ENCODE results near the gene CLCN5. TPM values are rescaled to one million over a fixed set of nuclear protein-coding genes. Genes with fewer than 3 reads are reported as not detected.

The CLCN5 gene
- 4.6 TPM for polyA plus RNA-seq (2012; ENCODE audit: insufficient read depth, insufficient read length, low read depth)

- H3K36me3 ChIP-seq = peaks cover 13% of the 10 kb centered on the region
- no peaks in the 10 kb centered on the region; the same call in 1 of the 2 replicates for H3K4me1 ChIP-seq
- no peaks in the 10 kb centered on the region for H3K27me3 ChIP-seq
- H3K4me3 ChIP-seq (ENCODE audit: low read depth, low read length) = peak within 1 kb of the TSS; percentile 83
- TF ChIP-seq CTCF (IDR thresholded peaks at IDR 0.05; ENCODE audit: low read depth, low read length) = no peak
- DNase-seq = peak; percentile 96
- no peaks in the 10 kb centered on the region for H3K9me3 ChIP-seq
Measured at GRCh38 chrX:49922291-49923241, at the start of gene CLCN5. CLCN5 (plus strand) TSS chrX:49922596; CDS start chrX:49925299, 2,703 bp downstream.

- Histone ChIP-seq H3K27me3 (no peaks in the 10 kb centered on the region), H3K9me3 (no peaks in the 10 kb centered on the region), H3K4me1 (no peaks in the 10 kb centered on the region), H3K4me3 (ENCODE audit: low read depth, low read length) (no peak overlapping the region), H3K36me3 (no peaks in the 10 kb centered on the region)
- peak; percentile 50 for TF ChIP-seq CTCF (IDR thresholded peaks at IDR 0.05; ENCODE audit: low read depth, low read length)
- peak; percentile 26 for DNase-seq
Measured at GRCh38 chrX:49876750-49877149, 45.6 kb upstream of the CLCN5 start.

GRCh38 chrX:49877397-49878101 is 44.8 kb upstream of the CLCN5 start:
- H3K4me3 ChIP-seq (ENCODE audit: low read depth, low read length) = no peak overlapping the region
- H3K9me3 ChIP-seq = no peaks in the 10 kb centered on the region
- DNase-seq = no peak
- H3K27me3 ChIP-seq = no peaks in the 10 kb centered on the region
- no peaks in the 10 kb centered on the region for H3K4me1 ChIP-seq
- TF ChIP-seq CTCF (IDR thresholded peaks at IDR 0.05; ENCODE audit: low read depth, low read length) = no peak
- no peaks in the 10 kb centered on the region for H3K36me3 ChIP-seq

- no peaks in the 10 kb centered on the region for H3K4me1 ChIP-seq
- H3K27me3 ChIP-seq = no peaks in the 10 kb centered on the region
- peak overlapping the region; percentile 61 for H3K4me3 ChIP-seq (ENCODE audit: low read depth, low read length)
- DNase-seq = peak; percentile 26
- H3K9me3 ChIP-seq = no peaks in the 10 kb centered on the region
- no peaks in the 10 kb centered on the region for H3K36me3 ChIP-seq
- no peak for TF ChIP-seq CTCF (IDR thresholded peaks at IDR 0.05; ENCODE audit: low read depth, low read length)
Measured at GRCh38 chrX:49878128-49878833, 44.1 kb upstream of the CLCN5 start.

GRCh38 chrX:49878834-49879655 is 43.4 kb upstream of the CLCN5 start, which contains the start of gene USP27X:
USP27X (plus strand) TSS chrX:49879484; CDS start chrX:49880308, 824 bp downstream.
- no peaks in the 10 kb centered on the region for H3K9me3 ChIP-seq
- peak within 1 kb of the TSS; percentile 61 for H3K4me3 ChIP-seq (ENCODE audit: low read depth, low read length)
- no peaks in the 10 kb centered on the region for H3K36me3 ChIP-seq
- no peaks in the 10 kb centered on the region for H3K27me3 ChIP-seq
- peak; percentile 59 for TF ChIP-seq CTCF (IDR thresholded peaks at IDR 0.05; ENCODE audit: low read depth, low read length)
- no peaks in the 10 kb centered on the region for H3K4me1 ChIP-seq
- DNase-seq = peak; percentile 78
